HL-60/S4 (cell line): ENCODE results near the gene CTR9.
"Not testable (repeated sequence)": the region's sequence is repeated elsewhere in the genome, so short reads cannot be mapped to it uniquely, and the experiment has no call there.

Source experiments
- in situ Hi-C: fragments of 300-500 bp; cut with MboI; formaldehyde crosslinking; loops from 2 replicates; pipeline ENCODE4 v1.14.3; 2022; ENCODE audit warnings: low sequenced_read_pairs

The CTR9 gene

DNA sequence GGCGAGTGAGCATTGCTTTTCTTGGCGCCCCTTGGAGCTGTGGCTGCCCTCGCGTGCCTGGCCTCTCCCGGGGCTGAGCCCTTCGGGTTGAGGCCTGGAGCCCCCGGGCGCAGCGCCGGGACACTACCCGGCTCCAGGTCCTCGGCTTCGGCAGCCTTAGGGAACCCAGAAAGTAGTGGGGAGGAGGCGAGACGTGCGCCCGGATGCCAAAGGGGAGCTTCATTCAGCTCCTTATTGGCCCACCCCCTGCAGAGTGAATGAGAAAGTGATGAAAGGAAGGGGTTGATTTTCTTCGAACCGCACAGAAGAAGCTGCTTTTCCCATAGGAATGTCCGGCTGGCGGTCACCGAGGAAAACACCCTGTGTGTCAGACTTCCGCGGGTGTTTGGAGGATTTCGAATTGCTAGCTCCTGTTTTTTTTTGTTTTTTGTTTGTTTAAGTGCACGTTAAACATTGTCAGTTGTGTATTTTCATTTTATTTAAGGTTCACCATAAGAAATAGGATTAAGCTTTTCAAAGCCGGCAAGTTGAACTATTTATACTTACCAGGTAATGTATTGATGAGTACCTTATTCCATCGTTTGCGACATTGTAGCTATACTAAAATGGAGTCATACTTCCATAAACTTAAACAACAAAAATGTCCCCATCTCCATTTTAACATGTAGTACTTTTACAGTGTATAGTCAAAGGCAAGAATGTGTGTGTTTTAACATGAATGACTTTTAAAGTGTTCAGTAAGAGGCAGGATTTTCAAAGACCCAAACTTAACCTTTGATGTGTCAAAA lies 58.5 kb downstream of the CTR9 start:
- in situ Hi-C loops, result no loop called here

DNA sequence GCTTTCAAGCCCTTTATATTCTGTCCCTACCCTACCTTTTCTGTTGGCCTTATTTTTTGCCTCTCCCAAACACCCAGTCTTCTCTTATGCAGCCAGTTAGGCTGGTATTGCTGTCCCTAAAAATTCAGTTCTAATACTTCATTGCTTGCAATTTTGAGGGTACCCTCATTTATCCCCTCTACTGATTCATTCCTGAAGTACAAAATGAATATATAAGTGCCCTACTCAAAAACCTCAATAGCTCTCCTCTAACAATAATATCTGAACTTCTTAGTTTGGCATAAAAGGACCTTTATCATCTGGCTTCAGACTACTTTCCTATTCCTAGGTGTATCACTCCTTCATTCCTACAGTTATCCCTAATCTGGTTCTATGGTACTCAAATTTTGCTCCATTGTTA lies 62.9 kb downstream of the CTR9 start:
- in situ Hi-C loops, result no loop called here

DNA sequence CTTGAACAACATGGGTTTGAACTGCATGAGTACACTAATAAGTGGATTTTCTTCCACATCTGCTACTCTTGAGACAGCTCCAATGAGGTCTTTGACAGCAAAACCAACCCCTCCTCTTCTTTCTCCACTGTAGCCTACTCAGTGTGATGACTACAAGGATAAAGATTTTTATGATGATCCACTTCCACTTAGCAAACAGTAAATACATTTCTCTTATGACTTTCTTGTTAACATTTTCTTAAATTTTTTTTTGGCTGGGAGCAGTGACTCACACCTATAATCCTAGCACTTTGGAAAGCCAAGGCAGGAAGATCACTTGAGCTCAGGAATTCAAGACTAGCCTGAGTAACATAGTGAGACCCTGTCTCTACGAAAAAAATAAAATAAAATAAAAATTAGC lies 67.5 kb downstream of the CTR9 start:
- in situ Hi-C loops, result no loop called here

DNA sequence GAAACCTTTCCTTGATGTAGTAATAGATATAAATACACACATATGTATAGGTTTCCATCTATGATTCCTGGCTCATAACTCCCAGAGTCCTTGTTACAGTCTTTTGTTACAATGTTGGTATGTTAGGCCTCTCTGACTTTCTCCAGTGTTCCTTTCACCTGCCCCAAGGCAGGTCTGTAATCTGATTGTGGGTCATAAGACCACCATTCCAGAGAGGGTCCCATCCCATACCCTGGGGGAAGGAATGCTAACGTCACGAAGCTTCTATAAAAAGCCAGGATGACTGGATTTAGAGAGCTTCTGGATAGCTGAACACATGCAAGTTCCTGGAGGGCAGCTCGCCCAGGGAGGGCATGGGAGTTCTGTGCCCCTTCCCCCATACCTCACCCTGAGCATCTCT lies 71.4 kb downstream of the CTR9 start:
- in situ Hi-C loops, result not testable (repeated sequence)

DNA sequence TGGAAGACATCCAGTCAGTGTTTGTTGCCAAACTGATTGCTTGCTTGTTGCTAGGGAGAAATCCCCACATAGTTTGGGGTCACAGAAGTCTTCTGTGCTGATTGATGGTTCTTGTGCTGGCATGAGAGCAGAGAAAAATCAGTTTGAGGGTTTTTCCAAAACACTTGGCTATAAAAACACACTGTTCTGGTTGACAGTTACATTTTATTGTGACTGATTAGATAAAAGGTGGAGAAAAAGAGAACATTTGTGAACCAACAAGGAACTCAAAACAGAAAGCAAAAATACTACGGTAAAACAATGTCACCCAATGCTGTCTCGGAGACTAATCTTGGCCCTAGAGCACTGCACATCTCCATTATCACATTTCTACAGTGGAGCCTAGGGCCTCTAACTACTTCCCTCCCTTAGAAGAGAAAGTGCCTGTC lies 72.1 kb downstream of the CTR9 start:
- in situ Hi-C loops, result no loop called here

DNA sequence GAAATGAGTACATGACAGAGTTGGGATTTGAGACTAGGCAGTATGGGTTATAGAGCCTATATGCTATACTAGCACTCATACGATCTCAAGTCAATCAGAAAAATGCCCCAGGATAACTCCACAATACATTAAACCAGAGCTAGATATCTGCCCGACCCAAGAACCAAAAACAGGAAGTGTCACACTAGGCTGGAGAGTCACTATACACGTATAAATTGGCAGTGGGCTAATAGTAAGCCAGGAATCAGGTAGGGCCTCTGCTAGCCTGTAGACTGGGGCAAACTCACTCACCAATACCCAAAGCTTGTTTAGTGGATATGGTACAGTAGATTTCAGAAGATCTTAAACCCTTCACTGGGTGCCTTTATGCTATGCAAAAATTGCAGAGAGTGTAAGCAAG lies 73.8 kb downstream of the CTR9 start:
- in situ Hi-C loops, result no loop called here

DNA sequence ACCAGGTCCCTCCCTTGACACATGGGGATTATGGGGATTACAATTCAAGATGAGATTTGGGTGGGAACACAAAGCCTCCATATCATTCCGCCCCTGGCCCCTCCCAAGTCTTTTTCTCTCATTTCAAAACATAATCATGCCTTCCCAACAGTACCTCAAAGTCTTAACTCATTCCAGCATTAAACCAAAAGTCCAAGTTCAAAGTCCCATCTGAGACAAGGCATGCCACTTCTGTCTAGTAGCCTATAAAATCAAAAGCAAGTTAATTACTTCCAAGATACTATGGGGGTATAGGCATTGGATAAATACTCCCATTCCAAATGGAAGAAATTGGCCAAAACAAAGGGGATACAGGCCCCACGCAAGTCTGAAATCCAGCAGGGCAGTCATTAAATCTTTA lies 77.4 kb downstream of the CTR9 start:
- in situ Hi-C loops, result no loop called here

DNA sequence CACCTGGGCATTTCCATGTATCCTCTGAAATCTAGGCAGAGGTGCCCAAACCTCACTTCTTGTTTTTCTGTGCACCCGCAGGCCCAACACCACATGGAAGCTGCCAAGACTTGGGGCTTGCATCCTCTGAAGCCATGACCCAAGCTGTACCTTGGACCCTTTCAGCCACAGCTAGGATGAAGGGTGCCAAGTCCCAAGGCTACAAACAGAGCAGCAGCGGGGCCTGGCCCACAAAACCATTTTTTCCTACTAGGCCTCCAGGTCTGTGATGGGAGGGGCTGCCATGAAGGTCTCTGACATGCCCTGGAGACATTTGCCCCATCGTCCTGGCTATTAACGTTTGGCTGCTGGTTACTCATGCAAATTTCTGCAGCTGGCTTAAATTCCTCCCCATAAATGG lies 78.1 kb downstream of the CTR9 start:
- in situ Hi-C loops, result no loop called here
